ENCODE measurements around the gene CCDC124. TPM values are rescaled to one million over a fixed set of nuclear protein-coding genes. Genes with fewer than 3 reads are reported as not detected.

CCDC124 gene
- total RNA-seq, 2 experiments from 2014 or later, result 54.2 to 56.4 TPM

GRCh38 chr19:17993076-17993813, 60.4 kb downstream of the CCDC124 start:
- peaks cover 9% of the 10 kb centered on the region for H3K27me3 Mint-ChIP-seq
- H3K36me3 Mint-ChIP-seq, result no peaks in the 10 kb centered on the region
- H3K9me3 Mint-ChIP-seq, result no peaks in the 10 kb centered on the region
- H3K27ac Mint-ChIP-seq, result no peak overlapping the region
- peaks cover 2% of the 10 kb centered on the region for H3K4me1 Mint-ChIP-seq
- POLR2A ChIA-PET, result interaction anchor here (1.2 kb wide), 1 partner anchor 60 kb away, joined by 3 read pairs; the partner anchor contains the start of gene CCDC124
- H3K4me3 Mint-ChIP-seq, result no peak overlapping the region
- ATAC-seq (ENCODE audit: low read depth) (no peak), DNase-seq (no peak)

Other genes starting within 250 kb of the CCDC124 start
- under 1 TPM; 0.06 to 0.25 TPM for gene UNC13A, start 244.7 kb upstream of the CCDC124 start, total RNA-seq
- gene MAP1S, start 213.5 kb upstream of the CCDC124 start, total RNA-seq, result 10 to 100 TPM; 71.2 to 78.4 TPM
- gene FCHO1, start 181.5 kb upstream of the CCDC124 start, total RNA-seq, result 10 to 100 TPM; 74.2 to 77.9 TPM
- not detected for gene B3GNT3, start 137.9 kb upstream of the CCDC124 start, total RNA-seq
- gene INSL3, start 111.5 kb upstream of the CCDC124 start, total RNA-seq, result 1 to 10 TPM; 1.6 to 2.9 TPM
- 100 to 1,000 TPM; 119 to 122 TPM for gene JAK3, start 85.0 kb upstream of the CCDC124 start, total RNA-seq
- 1,000 to 10,000 TPM; 2,260 to 2,272 TPM for gene RPL18A, start 73.1 kb upstream of the CCDC124 start, total RNA-seq
- 1 to 10 TPM; 1.8 to 2.2 TPM for gene SLC5A5, start 61.1 kb upstream of the CCDC124 start, total RNA-seq
- not detected for gene KCNN1, start 34.1 kb downstream of the CCDC124 start, total RNA-seq
- gene ARRDC2, start 75.2 kb downstream of the CCDC124 start, total RNA-seq, result 10 to 100 TPM; 66.5 to 71.2 TPM
- gene IL12RB1, start 153.9 kb downstream of the CCDC124 start, total RNA-seq, result 10 to 100 TPM; 52.5 to 56.4 TPM
- 10 to 100 TPM; 36.7 to 38.3 TPM for gene MAST3, start 164.8 kb downstream of the CCDC124 start, total RNA-seq
- gene PIK3R2, start 220.1 kb downstream of the CCDC124 start, total RNA-seq, result 10 to 100 TPM; 11.4 to 12.9 TPM
- 10 to 100 TPM; 78.8 to 80.8 TPM for gene IFI30, start 240.8 kb downstream of the CCDC124 start, total RNA-seq